Thymus (tissue), 11 donors: ENCODE data around the gene MACROD2. TPM values are rescaled to one million over a fixed set of nuclear protein-coding genes. Genes with fewer than 3 reads are reported as not detected.

ENCODE experiments used
- DNase-seq, 9 donors: peaks; one replicate each; pipeline ENCODE4 v3.0.0-alpha.2; 2013; ENCODE audit warnings: low spot score in 9 of 9, low read depth in 6 of 9, missing footprints in 1 of 9
- H3K27ac ChIP-seq, 2 donors: one replicate each; pipeline ENCODE4 v1.5.1; 2013; ENCODE audit warnings: control low read depth in 1 of 2, low read depth in 1 of 2, low read length in 1 of 2, mild to moderate bottlenecking in 1 of 2, moderate library complexity in 1 of 2
- H3K27me3 ChIP-seq, 2 donors: one replicate each; pipeline ENCODE4 v1.5.1; 2013; ENCODE audit warnings: low read length in 1 of 2; ENCODE audit not compliant: control insufficient read depth in 2 of 2, insufficient read depth in 1 of 2
- H3K36me3 ChIP-seq, 2 donors: one replicate each; pipeline ENCODE4 v1.5.1; 2013; ENCODE audit warnings: low read length in 1 of 2, mild to moderate bottlenecking in 1 of 2, moderate library complexity in 1 of 2; ENCODE audit not compliant: control insufficient read depth in 2 of 2, insufficient read depth in 2 of 2
- H3K4me1 ChIP-seq, 2 donors: one replicate each; pipeline ENCODE4 v1.5.1; 2013; ENCODE audit warnings: low read length in 2 of 2; ENCODE audit not compliant: control insufficient read depth in 2 of 2, insufficient read depth in 2 of 2
- H3K4me3 ChIP-seq, 2 donors: one replicate each; pipeline ENCODE4 v1.5.1; 2013; ENCODE audit warnings: low read length in 2 of 2, control low read depth in 1 of 2, mild to moderate bottlenecking in 1 of 2
- H3K9me3 ChIP-seq, 2 donors: one replicate each; pipeline ENCODE4 v1.5.1; 2013; ENCODE audit warnings: low read length in 1 of 2, mild to moderate bottlenecking in 1 of 2; ENCODE audit not compliant: control insufficient read depth in 2 of 2, insufficient read depth in 1 of 2
- WGBS: extraction: QIAGEN DNeasy Blood & Tissue Kit; methylation state at CpG from one replicate; pipeline ENCODE4 v1.1.7; 2013; 5-methylcytosine and 5-hydroxymethylcytosine counted together
- polyA plus RNA-seq: library from polyadenylated mRNA; stranded (reverse); fragments of 200-250 nt; gene quantifications from one replicate; pipeline ENCODE4 v1.2.3, GENCODE V29; 2013
- total RNA-seq: library from RNA; stranded (reverse); fragments of 120-200 nt; gene quantifications from one replicate; pipeline ENCODE4 v1.2.4, GENCODE V29; 2013
- donor health status: healthy.

MACROD2 gene
- total and polyA plus RNA-seq, 2 donors: 1.6 to 4.2 TPM

- no peaks in the 10 kb centered on the region for H3K9me3 ChIP-seq
- WGBS: 91% methylated on average over 2 of the region's 2 CpGs
- no peak for DNase-seq
These were observed 1598.9 kb downstream of the MACROD2 start for GRCh38 chr20:15594158-15594695.

GRCh38 chr20:15596220-15596890, 1601.0 kb downstream of the MACROD2 start:
- Histone ChIP-seq H3K4me1 (no peaks in the 10 kb centered on the region), H3K27me3 (no peaks in the 10 kb centered on the region), H3K4me3 (no peak overlapping the region), H3K27ac (no peak overlapping the region), H3K9me3 (no peaks in the 10 kb centered on the region), H3K36me3 (no peaks in the 10 kb centered on the region)
- WGBS: 89% methylated on average over 3 of the region's 3 CpGs
- DNase-seq: no peak

More at GRCh38 chr20:15594158-15594695, 1598.9 kb downstream of the MACROD2 start:
- no peaks in the 10 kb centered on the region for H3K36me3 ChIP-seq
- H3K27ac ChIP-seq: no peak overlapping the region
- no peak overlapping the region for H3K4me3 ChIP-seq
- no peaks in the 10 kb centered on the region for H3K27me3 ChIP-seq
- no peaks in the 10 kb centered on the region for H3K4me1 ChIP-seq

GRCh38 chr20:15597306-15597705, 1602.0 kb downstream of the MACROD2 start:
- no peaks in the 10 kb centered on the region for H3K27me3 ChIP-seq
- H3K9me3 ChIP-seq: no peaks in the 10 kb centered on the region
- no peak for DNase-seq
- H3K36me3 ChIP-seq: no peaks in the 10 kb centered on the region
- H3K27ac ChIP-seq: no peak overlapping the region
- no peak overlapping the region for H3K4me3 ChIP-seq
- 91% methylated on average over 2 of the region's 2 CpGs for WGBS
- H3K4me1 ChIP-seq: no peaks in the 10 kb centered on the region

GRCh38 chr20:15599961-15600360, 1604.6 kb downstream of the MACROD2 start:
- H3K4me1 ChIP-seq: no peaks in the 10 kb centered on the region
- no peak overlapping the region for H3K4me3 ChIP-seq
- WGBS: 90% methylated on average over 2 of the region's 2 CpGs
- H3K36me3 ChIP-seq: no peaks in the 10 kb centered on the region
- no peaks in the 10 kb centered on the region for H3K9me3 ChIP-seq
- no peak overlapping the region for H3K27ac ChIP-seq
- no peak for DNase-seq
- no peaks in the 10 kb centered on the region for H3K27me3 ChIP-seq

DNA sequence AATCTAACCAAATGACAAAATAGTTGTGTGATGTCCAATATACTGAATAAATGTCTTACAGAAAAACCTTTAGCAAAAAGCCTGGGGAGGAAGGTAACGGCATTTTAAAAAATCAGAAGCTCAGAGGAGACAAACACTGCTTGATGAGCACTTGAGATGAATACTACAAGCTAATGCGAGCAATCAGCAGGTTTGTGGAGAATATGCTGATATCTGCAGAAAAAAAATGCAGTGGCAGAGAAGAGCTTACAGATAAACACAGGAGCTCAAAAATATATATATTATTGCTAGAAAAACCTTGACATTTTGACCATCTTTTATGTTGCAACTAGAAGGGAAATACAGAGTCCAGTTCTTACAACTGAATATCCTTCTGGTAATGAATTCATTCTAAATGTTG, 1605.2 kb downstream of the MACROD2 start:
- Histone ChIP-seq H3K36me3 (no peaks in the 10 kb centered on the region), H3K27ac (no peak overlapping the region), H3K9me3 (no peaks in the 10 kb centered on the region), H3K27me3 (no peaks in the 10 kb centered on the region), H3K4me1 (no peaks in the 10 kb centered on the region), H3K4me3 (no peak overlapping the region)
- WGBS: 99% methylated on average over 2 of the region's 2 CpGs
- DNase-seq: no peak

DNA sequence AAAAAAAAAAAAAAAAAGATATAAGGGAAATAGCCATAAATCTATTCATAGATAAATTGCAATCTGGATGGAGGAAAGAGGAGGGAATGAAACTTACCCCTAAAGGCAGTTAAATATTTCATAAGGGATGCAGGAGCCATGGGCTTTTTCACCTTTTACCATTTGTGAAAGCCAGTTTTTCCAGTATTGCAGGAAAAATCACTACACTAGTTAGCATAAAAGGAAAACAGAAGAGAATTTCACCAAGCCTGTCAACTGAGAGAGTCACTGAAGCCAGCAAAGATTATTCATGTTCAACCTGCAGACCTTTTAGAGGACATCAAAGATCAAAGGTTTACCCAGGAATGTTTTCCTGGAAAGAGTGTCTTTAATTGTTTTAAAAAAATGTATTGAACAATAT, 1608.2 kb downstream of the MACROD2 start:
- no peaks in the 10 kb centered on the region for H3K9me3 ChIP-seq
- H3K4me1 ChIP-seq: no peaks in the 10 kb centered on the region
- H3K27ac ChIP-seq: no peak overlapping the region
- no peak for DNase-seq
- no peaks in the 10 kb centered on the region for H3K27me3 ChIP-seq
- H3K36me3 ChIP-seq: no peaks in the 10 kb centered on the region
- no peak overlapping the region for H3K4me3 ChIP-seq

GRCh38 chr20:15603978-15604805, 1608.9 kb downstream of the MACROD2 start:
- no peaks in the 10 kb centered on the region for H3K4me1 ChIP-seq
- 73% methylated on average over 4 of the region's 4 CpGs for WGBS
- no peak for DNase-seq
- no peaks in the 10 kb centered on the region for H3K9me3 ChIP-seq
- H3K4me3 ChIP-seq: no peak overlapping the region
- H3K36me3 ChIP-seq: no peaks in the 10 kb centered on the region
- no peak overlapping the region for H3K27ac ChIP-seq
- H3K27me3 ChIP-seq: no peaks in the 10 kb centered on the region

GRCh38 chr20:15609921-15610320, 1614.6 kb downstream of the MACROD2 start:
- H3K36me3 ChIP-seq: no peaks in the 10 kb centered on the region
- no peak overlapping the region for H3K4me3 ChIP-seq
- no peak for DNase-seq
- H3K27me3 ChIP-seq: no peaks in the 10 kb centered on the region
- no peak overlapping the region for H3K27ac ChIP-seq
- 61% methylated on average over 4 of the region's 4 CpGs for WGBS
- no peaks in the 10 kb centered on the region for H3K9me3 ChIP-seq
- no peaks in the 10 kb centered on the region for H3K4me1 ChIP-seq

- H3K4me3 ChIP-seq: no peak overlapping the region
- H3K27me3 ChIP-seq: no peaks in the 10 kb centered on the region
- WGBS: 93% methylated on average over 2 of the region's 2 CpGs
- H3K9me3 ChIP-seq: no peaks in the 10 kb centered on the region
- no peak for DNase-seq
- no peaks in the 10 kb centered on the region for H3K36me3 ChIP-seq
- H3K27ac ChIP-seq: no peak overlapping the region
- H3K4me1 ChIP-seq: no peaks in the 10 kb centered on the region
These were observed 1615.5 kb downstream of the MACROD2 start for GRCh38 chr20:15610787-15611186.
